ENCODE measurements around the gene PLPPR3. TPM values are rescaled to one million over a fixed set of nuclear protein-coding genes. Genes with fewer than 3 reads are reported as not detected.

PLPPR3 gene
- total and polyA plus RNA-seq, 9 of the 15 experiments (the other 6 are each of a cell fraction or from before 2014, with no cell fraction given): 0.01 to 48.2 (median 8.6) TPM

DNA sequence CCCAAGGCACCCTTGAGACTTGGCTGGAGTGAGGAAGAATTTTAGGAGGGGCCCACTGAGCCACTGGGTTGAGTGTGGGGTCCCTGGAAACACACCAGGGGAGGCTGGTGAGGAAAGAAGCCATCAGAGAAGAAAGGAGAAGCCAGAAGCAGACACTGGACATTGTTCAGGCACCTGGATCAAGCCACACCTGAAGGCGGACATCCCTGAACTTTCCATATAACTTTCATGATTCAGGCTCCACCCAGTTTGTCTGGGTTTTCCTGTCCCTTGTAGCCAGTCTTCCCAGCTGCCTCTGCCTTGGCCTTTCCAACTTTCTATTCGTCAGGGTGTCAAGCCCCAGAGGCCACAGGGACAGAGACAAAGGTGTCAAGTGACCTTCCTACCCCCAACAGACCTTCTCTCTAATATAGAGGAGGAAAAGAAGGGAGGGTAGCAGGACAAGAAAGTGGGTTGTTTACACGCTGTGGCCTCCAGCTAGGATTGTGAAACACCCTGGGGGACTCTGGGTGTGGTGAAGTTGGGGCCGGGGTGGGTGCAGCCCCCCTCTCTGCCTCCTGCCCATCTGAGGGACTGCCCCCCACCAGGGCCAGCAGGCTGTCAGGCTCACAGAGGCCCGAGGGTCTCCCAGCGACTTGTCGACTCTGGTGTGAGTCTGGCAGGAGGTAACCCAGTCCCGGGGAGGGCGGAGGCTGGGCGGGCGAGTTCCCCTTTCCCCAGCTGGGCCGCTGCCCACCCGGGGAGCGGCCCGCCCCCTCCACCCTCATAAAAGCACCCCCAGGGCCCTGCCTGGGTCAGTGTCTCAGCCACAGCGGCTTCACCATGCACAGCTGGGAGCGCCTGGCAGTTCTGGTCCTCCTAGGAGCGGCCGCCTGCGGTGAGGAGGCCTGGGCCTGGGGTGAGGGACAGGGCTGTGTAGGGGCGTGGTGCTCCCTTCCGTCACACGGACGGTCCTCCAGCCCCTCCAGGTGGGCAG lies 37.4 kb upstream of the PLPPR3 start, which contains the start of gene CFD (continued):
- TF ChIP-seq, protein P1, sequence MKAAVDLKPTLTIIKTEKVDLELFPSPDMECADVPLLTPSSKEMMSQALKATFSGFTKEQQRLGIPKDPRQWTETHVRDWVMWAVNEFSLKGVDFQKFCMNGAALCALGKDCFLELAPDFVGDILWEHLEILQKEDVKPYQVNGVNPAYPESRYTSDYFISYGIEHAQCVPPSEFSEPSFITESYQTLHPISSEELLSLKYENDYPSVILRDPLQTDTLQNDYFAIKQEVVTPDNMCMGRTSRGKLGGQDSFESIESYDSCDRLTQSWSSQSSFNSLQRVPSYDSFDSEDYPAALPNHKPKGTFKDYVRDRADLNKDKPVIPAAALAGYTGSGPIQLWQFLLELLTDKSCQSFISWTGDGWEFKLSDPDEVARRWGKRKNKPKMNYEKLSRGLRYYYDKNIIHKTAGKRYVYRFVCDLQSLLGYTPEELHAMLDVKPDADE (conservative IDR thresholded peaks at IDR 0.05; ENCODE audit: control insufficient read depth, low read depth, low read length): no peak
- TF ChIP-seq ZNF57 (CRISPR knock-in tag; IDR thresholded peaks at IDR 0.05) (no peak), KDM5B (IDR thresholded peaks at IDR 0.05; ENCODE audit: insufficient replicate concordance, low read depth, low read length) (peak; percentile 65), CEBPG (CRISPR knock-in tag; IDR thresholded peaks at IDR 0.05) (peak; percentile 55), CEBPG (tag; conservative IDR thresholded peaks at IDR 0.05 in 1 of 2, IDR thresholded peaks at IDR 0.05 in 1 of 2) (no peak), POLR2G (IDR thresholded peaks at IDR 0.05; ENCODE audit: low read depth, low read length) (0 out of 2 replicates have a peak, but pooled peaks have one; percentile 27), PTRF (tag; IDR thresholded peaks at IDR 0.05) (no peak), FOXJ3 (CRISPR knock-in tag; IDR thresholded peaks at IDR 0.05) (no peak), ADNP (tag; IDR thresholded peaks at IDR 0.05) (peak; percentile 70; the same call in 1 of the 2 replicates), TEAD4 (IDR thresholded peaks at IDR 0.05; ENCODE audit: low read length) (no peak), TEAD4 (CRISPR knock-in tag; IDR thresholded peaks at IDR 0.05; ENCODE audit: borderline replicate concordance) (no peak), ETV5 (CRISPR knock-in tag; IDR thresholded peaks at IDR 0.05; ENCODE audit: low read depth) (no peak), SMARCA4 (IDR thresholded peaks at IDR 0.05) (no peak), SP1 (CRISPR knock-in tag; IDR thresholded peaks at IDR 0.05) (0 out of 2 replicates have a peak, but pooled peaks have one; percentile 19)
- TF ChIP-seq, protein P2, sequence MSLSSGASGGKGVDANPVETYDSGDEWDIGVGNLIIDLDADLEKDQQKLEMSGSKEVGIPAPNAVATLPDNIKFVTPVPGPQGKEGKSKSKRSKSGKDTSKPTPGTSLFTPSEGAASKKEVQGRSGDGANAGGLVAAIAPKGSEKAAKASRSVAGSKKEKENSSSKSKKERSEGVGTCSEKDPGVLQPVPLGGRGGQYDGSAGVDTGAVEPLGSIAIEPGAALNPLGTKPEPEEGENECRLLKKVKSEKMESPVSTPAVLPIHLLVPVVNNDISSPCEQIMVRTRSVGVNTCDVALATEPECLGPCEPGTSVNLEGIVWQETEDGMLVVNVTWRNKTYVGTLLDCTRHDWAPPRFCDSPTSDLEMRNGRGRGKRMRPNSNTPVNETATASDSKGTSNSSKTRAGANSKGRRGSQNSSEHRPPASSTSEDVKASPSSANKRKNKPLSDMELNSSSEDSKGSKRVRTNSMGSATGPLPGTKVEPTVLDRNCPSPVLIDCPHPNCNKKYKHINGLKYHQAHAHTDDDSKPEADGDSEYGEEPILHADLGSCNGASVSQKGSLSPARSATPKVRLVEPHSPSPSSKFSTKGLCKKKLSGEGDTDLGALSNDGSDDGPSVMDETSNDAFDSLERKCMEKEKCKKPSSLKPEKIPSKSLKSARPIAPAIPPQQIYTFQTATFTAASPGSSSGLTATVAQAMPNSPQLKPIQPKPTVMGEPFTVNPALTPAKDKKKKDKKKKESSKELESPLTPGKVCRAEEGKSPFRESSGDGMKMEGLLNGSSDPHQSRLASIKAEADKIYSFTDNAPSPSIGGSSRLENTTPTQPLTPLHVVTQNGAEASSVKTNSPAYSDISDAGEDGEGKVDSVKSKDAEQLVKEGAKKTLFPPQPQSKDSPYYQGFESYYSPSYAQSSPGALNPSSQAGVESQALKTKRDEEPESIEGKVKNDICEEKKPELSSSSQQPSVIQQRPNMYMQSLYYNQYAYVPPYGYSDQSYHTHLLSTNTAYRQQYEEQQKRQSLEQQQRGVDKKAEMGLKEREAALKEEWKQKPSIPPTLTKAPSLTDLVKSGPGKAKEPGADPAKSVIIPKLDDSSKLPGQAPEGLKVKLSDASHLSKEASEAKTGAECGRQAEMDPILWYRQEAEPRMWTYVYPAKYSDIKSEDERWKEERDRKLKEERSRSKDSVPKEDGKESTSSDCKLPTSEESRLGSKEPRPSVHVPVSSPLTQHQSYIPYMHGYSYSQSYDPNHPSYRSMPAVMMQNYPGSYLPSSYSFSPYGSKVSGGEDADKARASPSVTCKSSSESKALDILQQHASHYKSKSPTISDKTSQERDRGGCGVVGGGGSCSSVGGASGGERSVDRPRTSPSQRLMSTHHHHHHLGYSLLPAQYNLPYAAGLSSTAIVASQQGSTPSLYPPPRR (CRISPR knock-in tag; IDR thresholded peaks at IDR 0.05; ENCODE audit: borderline replicate concordance): no peak
- TF ChIP-seq, protein P3, sequence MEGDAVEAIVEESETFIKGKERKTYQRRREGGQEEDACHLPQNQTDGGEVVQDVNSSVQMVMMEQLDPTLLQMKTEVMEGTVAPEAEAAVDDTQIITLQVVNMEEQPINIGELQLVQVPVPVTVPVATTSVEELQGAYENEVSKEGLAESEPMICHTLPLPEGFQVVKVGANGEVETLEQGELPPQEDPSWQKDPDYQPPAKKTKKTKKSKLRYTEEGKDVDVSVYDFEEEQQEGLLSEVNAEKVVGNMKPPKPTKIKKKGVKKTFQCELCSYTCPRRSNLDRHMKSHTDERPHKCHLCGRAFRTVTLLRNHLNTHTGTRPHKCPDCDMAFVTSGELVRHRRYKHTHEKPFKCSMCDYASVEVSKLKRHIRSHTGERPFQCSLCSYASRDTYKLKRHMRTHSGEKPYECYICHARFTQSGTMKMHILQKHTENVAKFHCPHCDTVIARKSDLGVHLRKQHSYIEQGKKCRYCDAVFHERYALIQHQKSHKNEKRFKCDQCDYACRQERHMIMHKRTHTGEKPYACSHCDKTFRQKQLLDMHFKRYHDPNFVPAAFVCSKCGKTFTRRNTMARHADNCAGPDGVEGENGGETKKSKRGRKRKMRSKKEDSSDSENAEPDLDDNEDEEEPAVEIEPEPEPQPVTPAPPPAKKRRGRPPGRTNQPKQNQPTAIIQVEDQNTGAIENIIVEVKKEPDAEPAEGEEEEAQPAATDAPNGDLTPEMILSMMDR (IDR thresholded peaks at IDR 0.05 in 2 of 3, conservative IDR thresholded peaks at IDR 0.05 in 1 of 3; ENCODE audit: insufficient read depth in 2 of 3, low read depth in 1 of 3, low read length in 3 of 3): peak in 1 of 3 experiments; percentile 25; a peak in 2 of 6 replicates
- TF ChIP-seq, protein P4, sequence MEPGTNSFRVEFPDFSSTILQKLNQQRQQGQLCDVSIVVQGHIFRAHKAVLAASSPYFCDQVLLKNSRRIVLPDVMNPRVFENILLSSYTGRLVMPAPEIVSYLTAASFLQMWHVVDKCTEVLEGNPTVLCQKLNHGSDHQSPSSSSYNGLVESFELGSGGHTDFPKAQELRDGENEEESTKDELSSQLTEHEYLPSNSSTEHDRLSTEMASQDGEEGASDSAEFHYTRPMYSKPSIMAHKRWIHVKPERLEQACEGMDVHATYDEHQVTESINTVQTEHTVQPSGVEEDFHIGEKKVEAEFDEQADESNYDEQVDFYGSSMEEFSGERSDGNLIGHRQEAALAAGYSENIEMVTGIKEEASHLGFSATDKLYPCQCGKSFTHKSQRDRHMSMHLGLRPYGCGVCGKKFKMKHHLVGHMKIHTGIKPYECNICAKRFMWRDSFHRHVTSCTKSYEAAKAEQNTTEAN (CRISPR knock-in tag; IDR thresholded peaks at IDR 0.05): no peak

Measured in K562 (cell line).